HepG2 (cell line): ENCODE results near the gene TTBK1. TPM values are rescaled to one million over a fixed set of nuclear protein-coding genes. Genes with fewer than 3 reads are reported as not detected.

Experiments used
- ATM ChIP-seq: fragments of 450-650 bp; IDR thresholded peaks from 2 replicates; pipeline ENCODE4 v1.7.1; 2017; ENCODE audit warnings: mild to moderate bottlenecking, borderline replicate concordance
- BRD4 ChIP-seq: sonication (generic); formaldehyde crosslinking; IDR thresholded peaks from 2 replicates; pipeline ENCODE4 v1.4.0; 2020; ENCODE audit warnings: missing genetic modification reagents
- CENPT ChIP-seq: sonication (generic); formaldehyde crosslinking; IDR thresholded peaks from 2 replicates; pipeline ENCODE4 v1.8.0; 2022; ENCODE audit warnings: low read depth, mild to moderate bottlenecking, moderate library complexity, missing genetic modification reagents
- ESRRA ChIP-seq: sonication (generic); formaldehyde crosslinking; IDR thresholded peaks from 2 replicates; pipeline ENCODE4 v1.5.1; 2020; ENCODE audit warnings: mild to moderate bottlenecking, low read depth, missing genetic modification reagents
- GLI4 ChIP-seq: sonication (generic); formaldehyde crosslinking; IDR thresholded peaks from 2 replicates; pipeline ENCODE4 v1.5.1; 2020; ENCODE audit warnings: missing genetic modification reagents, mild to moderate bottlenecking, moderate library complexity, borderline replicate concordance
- HIVEP1 ChIP-seq: sonication (generic); formaldehyde crosslinking; IDR thresholded peaks from 2 replicates; pipeline ENCODE4 v1.4.0; 2020; ENCODE audit warnings: mild to moderate bottlenecking, missing genetic modification reagents
- HOXA3 ChIP-seq: sonication (generic); formaldehyde crosslinking; IDR thresholded peaks from 2 replicates; pipeline ENCODE4 v1.5.0; 2020; ENCODE audit warnings: missing genetic modification reagents
- KDM1A ChIP-seq: IDR thresholded peaks from 2 replicates; pipeline ENCODE4 v1.6.1; 2016; ENCODE audit warnings: missing compliant biosample characterization
- POLR2G ChIP-seq: fragments of 200-400 bp; formaldehyde crosslinking; IDR thresholded peaks from 2 replicates; pipeline ENCODE4 v1.6.1; 2018; ENCODE audit warnings: mild to moderate bottlenecking, low read depth, low read length, moderate library complexity
- REPIN1 ChIP-seq: sonication (generic); formaldehyde crosslinking; IDR thresholded peaks from 2 replicates; pipeline ENCODE4 v1.8.0; 2022; ENCODE audit warnings: missing genetic modification reagents, low read depth, mild to moderate bottlenecking, borderline replicate concordance
- SIN3B ChIP-seq: fragments of 150-350 bp; IDR thresholded peaks from 2 replicates; pipeline ENCODE4 v1.6.1; 2014; ENCODE audit warnings: low read length
- TCF12 ChIP-seq, 2 experiments: fragments of 450-650 bp in 1 of 2; sonication (generic) in 1 of 2; formaldehyde crosslinking in 1 of 2; IDR thresholded peaks; 2 replicates each; pipeline versions ENCODE4 v1.6.1 to v1.8.0; 2017 to 2022; ENCODE audit warnings: antibody characterized with exemption in 1 of 2, mild to moderate bottlenecking in 1 of 2, missing genetic modification reagents in 1 of 2, moderate library complexity in 1 of 2
- TOPORS ChIP-seq: sonication (generic); formaldehyde crosslinking; IDR thresholded peaks from 2 replicates; pipeline ENCODE4 v1.8.0; 2023; ENCODE audit warnings: mild to moderate bottlenecking, missing genetic modification reagents
- XBP1 ChIP-seq: sonication (generic); formaldehyde crosslinking; IDR thresholded peaks from 2 replicates; pipeline ENCODE4 v1.5.0; 2020; ENCODE audit warnings: missing genetic modification reagents
- ZBED4 ChIP-seq: sonication (generic); formaldehyde crosslinking; IDR thresholded peaks from 2 replicates; pipeline ENCODE4 v1.4.0; 2020; ENCODE audit warnings: missing genetic modification reagents, borderline replicate concordance
- ZFP36L1 ChIP-seq: sonication (generic); formaldehyde crosslinking; IDR thresholded peaks from 2 replicates; pipeline ENCODE4 v1.8.0; 2022; ENCODE audit warnings: mild to moderate bottlenecking, missing genetic modification reagents, moderate library complexity
- ZFP37 ChIP-seq: sonication (generic); formaldehyde crosslinking; IDR thresholded peaks from 2 replicates; pipeline ENCODE4 v1.4.0; 2020; ENCODE audit warnings: missing genetic modification reagents, borderline replicate concordance
- ZNF326 ChIP-seq: sonication (generic); formaldehyde crosslinking; IDR thresholded peaks from 2 replicates; pipeline ENCODE4 v1.4.0; 2020; ENCODE audit warnings: missing genetic modification reagents, borderline replicate concordance
- ZNF556 ChIP-seq: sonication (generic); formaldehyde crosslinking; IDR thresholded peaks from 2 replicates; pipeline ENCODE4 v1.4.0; 2020; ENCODE audit warnings: mild to moderate bottlenecking, missing genetic modification reagents, borderline replicate concordance
- ZNF563 ChIP-seq: sonication (generic); formaldehyde crosslinking; IDR thresholded peaks from 2 replicates; pipeline ENCODE4 v1.8.0; 2022; ENCODE audit warnings: mild to moderate bottlenecking, moderate library complexity, missing genetic modification reagents
- ZNF629 ChIP-seq: sonication (generic); formaldehyde crosslinking; conservative IDR thresholded peaks from 2 replicates; pipeline ENCODE4 v1.5.0; 2020; ENCODE audit warnings: missing genetic modification reagents
- ZNF678 ChIP-seq: sonication (generic); formaldehyde crosslinking; IDR thresholded peaks from 2 replicates; pipeline ENCODE4 v1.4.0; 2020; ENCODE audit warnings: mild to moderate bottlenecking, missing genetic modification reagents
- ZNF768 ChIP-seq: sonication (generic); formaldehyde crosslinking; IDR thresholded peaks from 2 replicates; pipeline ENCODE4 v1.4.0; 2020; ENCODE audit warnings: missing genetic modification reagents
- ZNF781 ChIP-seq: sonication (generic); formaldehyde crosslinking; IDR thresholded peaks from 2 replicates; pipeline ENCODE4 v1.5.1; 2020; ENCODE audit warnings: borderline replicate concordance, mild to moderate bottlenecking, missing genetic modification reagents; ENCODE audit errors: not compliant biosample characterization
- ZSCAN12 ChIP-seq: sonication (generic); formaldehyde crosslinking; IDR thresholded peaks from 2 replicates; pipeline ENCODE4 v1.9.0; 2021; ENCODE audit warnings: mild to moderate bottlenecking, missing genetic modification reagents
- ZSCAN20 ChIP-seq: sonication (generic); formaldehyde crosslinking; IDR thresholded peaks from 2 replicates; pipeline ENCODE4 v1.4.0; 2020; ENCODE audit warnings: missing genetic modification reagents, mild to moderate bottlenecking, borderline replicate concordance
- polyA plus RNA-seq, 8 experiments: library from polyadenylated mRNA; depleted of rRNA in 3 of 8; stranded (reverse) in 7 of 8; unstranded in 1 of 8; fragments of >200 nt; fragmentation: Illumina TruSeq in 4 of 8; extraction: Trizol in 4 of 8; gene quantifications; 2 replicates each; pipeline versions ENCODE4 v1.2.1 to v1.2.3, GENCODE V29; 2011 to 2016; ENCODE audit warnings: low read depth in 4 of 8, missing spikeins in 1 of 8, mixed read lengths in 1 of 8; ENCODE audit not compliant: insufficient read depth in 1 of 8
- total RNA-seq, 5 experiments: library from RNA; depleted of rRNA; stranded (reverse); fragments of >200 nt; fragmentation: Illumina TruSeq; extraction: Trizol; gene quantifications; 2 replicates each; pipeline ENCODE4 v1.2.3, GENCODE V29; 2016; ENCODE audit warnings: low read depth in 1 of 5

Gene TTBK1
- total and polyA plus RNA-seq, 2 of the 13 experiments (the other 11 are each of a cell fraction or from before 2014, with no cell fraction given), result 0.24 to 0.33 TPM

- peak; percentile 16; the same call in 1 of the 2 replicates for TF ChIP-seq ZBED4 (CRISPR knock-in tag)
- peak; percentile 76; the same call in 1 of the 2 replicates for TF ChIP-seq HIVEP1 (CRISPR knock-in tag)
- peak; percentile 62; the same call in 1 of the 2 replicates for TF ChIP-seq ZNF768 (CRISPR knock-in tag)
- TF ChIP-seq ESRRA, result peak; percentile 77; the same call in 1 of the 2 replicates
- TF ChIP-seq GLI4 (CRISPR knock-in tag), result peak; percentile 68; the same call in 1 of the 2 replicates
- TF ChIP-seq ZNF563, result peak; percentile 63; the same call in 1 of the 2 replicates
- TF ChIP-seq TCF12 (IDR thresholded peaks at IDR 0.05), result no peak
- TF ChIP-seq TCF12 (CRISPR knock-in tag; IDR thresholded peaks at IDR 0.05), result peak; percentile 96
- no peak for TF ChIP-seq ZSCAN20
- TF ChIP-seq ZNF326 (CRISPR knock-in tag), result no peak
- TF ChIP-seq CENPT (CRISPR knock-in tag), result no peak
- TF ChIP-seq ZFP37 (CRISPR knock-in tag), result no peak
- TF ChIP-seq TOPORS, result peak; percentile 71
- peak; percentile 78 for TF ChIP-seq POLR2G
- TF ChIP-seq ZNF629 (CRISPR knock-in tag), result no peak; the same call in 1 of the 2 replicates
- no peak for TF ChIP-seq KDM1A (CRISPR knock-in tag)
- TF ChIP-seq ATM, result no peak
- TF ChIP-seq BRD4 (CRISPR knock-in tag), result peak; percentile 98
- no peak for TF ChIP-seq ZFP36L1 (CRISPR knock-in tag)
- TF ChIP-seq SIN3B, result no peak
- peak; percentile 97 for TF ChIP-seq ZNF678 (CRISPR knock-in tag)
- no peak for TF ChIP-seq ZNF781 (CRISPR knock-in tag)
- TF ChIP-seq REPIN1 (CRISPR knock-in tag), result peak; percentile 20; the same call in 1 of the 2 replicates
- TF ChIP-seq ZSCAN12 (CRISPR knock-in tag), result peak; percentile 60; the same call in 1 of the 2 replicates
- no peak for TF ChIP-seq XBP1
- TF ChIP-seq HOXA3 (CRISPR knock-in tag), result peak; percentile 88
- peak; percentile 93 for TF ChIP-seq ZNF556 (CRISPR knock-in tag)
Measured at GRCh38 chr6:43274916-43275597, 31.8 kb downstream of the TTBK1 start (continued).
